ENCODE data around the gene ST6GALNAC3.

ST6GALNAC3 gene

GRCh38 chr1:76450229-76450628 is 375.7 kb downstream of the ST6GALNAC3 start:
- no peaks in the 10 kb centered on the region for H3K27me3 ChIP-seq (ENCODE audit: control insufficient read depth, low read length)
- H3K9me2 ChIP-seq (replicated peaks; ENCODE audit: control insufficient read depth, low read length) = no peaks in the 10 kb centered on the region
- H3K79me2 ChIP-seq (ENCODE audit: control insufficient read depth, low read length) = no peaks in the 10 kb centered on the region
- no peaks in the 10 kb centered on the region for H3K9me3 ChIP-seq (ENCODE audit: control insufficient read depth, insufficient read depth, low read length)
- H3K36me3 ChIP-seq (ENCODE audit: control insufficient read depth, low read length) = no peaks in the 10 kb centered on the region
- no peak overlapping the region for H3K27ac ChIP-seq (ENCODE audit: low read depth, low read length)
- H3K4me1 ChIP-seq (ENCODE audit: control insufficient read depth, low read length) = no peaks in the 10 kb centered on the region
- H4K20me1 ChIP-seq (ENCODE audit: control insufficient read depth, insufficient read depth, low read depth, low read length) = no peaks in the 10 kb centered on the region
- TF ChIP-seq EZH2phosphoT487 (IDR thresholded peaks at IDR 0.05; ENCODE audit: borderline replicate concordance, low read length) (no peak), CTCF (IDR thresholded peaks at IDR 0.05; ENCODE audit: low read depth, low read length, poor library complexity, severe bottlenecking) (no peak)
- no peaks in the 10 kb centered on the region for H3F3A ChIP-seq (ENCODE audit: control insufficient read depth, insufficient read depth)
- H3K4me2 ChIP-seq (ENCODE audit: low read length) = no peak overlapping the region
- H3K4me3 ChIP-seq (ENCODE audit: low read length) = no peak overlapping the region

- Histone ChIP-seq H3K9me2 (replicated peaks; ENCODE audit: control insufficient read depth, low read length) (no peaks in the 10 kb centered on the region), H4K20me1 (ENCODE audit: control insufficient read depth, insufficient read depth, low read depth, low read length) (no peaks in the 10 kb centered on the region), H3K4me3 (ENCODE audit: low read length) (no peak overlapping the region), H3K4me1 (ENCODE audit: control insufficient read depth, low read length) (no peaks in the 10 kb centered on the region), H3K27me3 (ENCODE audit: control insufficient read depth, low read length) (no peaks in the 10 kb centered on the region), H3K36me3 (ENCODE audit: control insufficient read depth, low read length) (no peaks in the 10 kb centered on the region), H3K27ac (ENCODE audit: low read depth, low read length) (no peak overlapping the region), H3K4me2 (ENCODE audit: low read length) (no peak overlapping the region), H3K79me2 (ENCODE audit: control insufficient read depth, low read length) (no peaks in the 10 kb centered on the region), H3F3A (ENCODE audit: control insufficient read depth, insufficient read depth) (no peaks in the 10 kb centered on the region), H3K9me3 (ENCODE audit: control insufficient read depth, insufficient read depth, low read length) (no peaks in the 10 kb centered on the region)
- TF ChIP-seq CTCF (IDR thresholded peaks at IDR 0.05; ENCODE audit: low read depth, low read length, poor library complexity, severe bottlenecking) = no peak
- TF ChIP-seq EZH2phosphoT487 (IDR thresholded peaks at IDR 0.05; ENCODE audit: borderline replicate concordance, low read length) = no peak
These were observed 388.7 kb downstream of the ST6GALNAC3 start for GRCh38 chr1:76463278-76463677.

GRCh38 chr1:76463849-76464248 is 389.3 kb downstream of the ST6GALNAC3 start:
- Histone ChIP-seq H3K4me2 (ENCODE audit: low read length) (no peak overlapping the region), H3K27ac (ENCODE audit: low read depth, low read length) (no peak overlapping the region), H3F3A (ENCODE audit: control insufficient read depth, insufficient read depth) (no peaks in the 10 kb centered on the region)

More at GRCh38 chr1:76463849-76464248, 389.3 kb downstream of the ST6GALNAC3 start:
- Histone ChIP-seq H3K9me2 (replicated peaks; ENCODE audit: control insufficient read depth, low read length) (no peaks in the 10 kb centered on the region), H3K36me3 (ENCODE audit: control insufficient read depth, low read length) (no peaks in the 10 kb centered on the region), H3K27me3 (ENCODE audit: control insufficient read depth, low read length) (no peaks in the 10 kb centered on the region), H3K79me2 (ENCODE audit: control insufficient read depth, low read length) (no peaks in the 10 kb centered on the region), H4K20me1 (ENCODE audit: control insufficient read depth, insufficient read depth, low read depth, low read length) (no peaks in the 10 kb centered on the region), H3K4me1 (ENCODE audit: control insufficient read depth, low read length) (no peaks in the 10 kb centered on the region), H3K4me3 (ENCODE audit: low read length) (no peak overlapping the region), H3K9me3 (ENCODE audit: control insufficient read depth, insufficient read depth, low read length) (no peaks in the 10 kb centered on the region)
- TF ChIP-seq EZH2phosphoT487 (IDR thresholded peaks at IDR 0.05; ENCODE audit: borderline replicate concordance, low read length) (no peak), CTCF (IDR thresholded peaks at IDR 0.05; ENCODE audit: low read depth, low read length, poor library complexity, severe bottlenecking) (no peak)
